Endothelial cell of umbilical vein (primary cell): ENCODE results near the gene HTR7.

Experiments used
- EZH2 ChIP-seq: IDR thresholded peaks from 2 replicates; pipeline ENCODE4 v1.6.1; 2012; ENCODE audit warnings: borderline replicate concordance, low read depth, mild to moderate bottlenecking, moderate library complexity, low read length, inconsistent platforms; ENCODE audit not compliant: severe bottlenecking
- JUN ChIP-seq: IDR thresholded peaks from 2 replicates; pipeline ENCODE4 v1.6.1; 2011; ENCODE audit warnings: borderline replicate concordance, low read depth; ENCODE audit not compliant: insufficient read length, insufficient read depth
- MAX ChIP-seq: IDR thresholded peaks from 2 replicates; pipeline ENCODE4 v1.6.1; 2011; ENCODE audit not compliant: insufficient read depth, insufficient read length
- MYC ChIP-seq: IDR thresholded peaks from one replicate; pipeline ENCODE4 v1.6.1; 2011; ENCODE audit warnings: mild to moderate bottlenecking, low read depth, low read length
- POLR2A ChIP-seq: IDR thresholded peaks from 2 replicates; pipeline ENCODE4 v1.6.1; 2012; ENCODE audit warnings: low read depth, mild to moderate bottlenecking, control low read depth, low read length
- POLR2AphosphoS5 ChIP-seq: IDR thresholded peaks from 2 replicates; pipeline ENCODE4 v1.6.1; 2012; ENCODE audit warnings: low read depth, mild to moderate bottlenecking, control low read depth, low read length, moderate library complexity; ENCODE audit not compliant: insufficient read depth
- TF ChIP-seq, protein P1 (sequence below), 2 donors: IDR thresholded peaks; 1 replicate in 1 of 2; 2 replicates in 1 of 2; pipeline ENCODE4 v1.5.1; 2011; ENCODE audit warnings: low read length in 2 of 2, mild to moderate bottlenecking in 2 of 2, moderate library complexity in 2 of 2, control low read depth in 1 of 2, inconsistent platforms in 1 of 2, low read depth in 1 of 2; ENCODE audit not compliant: insufficient read depth in 1 of 2; ENCODE audit errors: extremely low read depth in 1 of 2

- no peak for TF ChIP-seq POLR2A
- TF ChIP-seq, protein P1, sequence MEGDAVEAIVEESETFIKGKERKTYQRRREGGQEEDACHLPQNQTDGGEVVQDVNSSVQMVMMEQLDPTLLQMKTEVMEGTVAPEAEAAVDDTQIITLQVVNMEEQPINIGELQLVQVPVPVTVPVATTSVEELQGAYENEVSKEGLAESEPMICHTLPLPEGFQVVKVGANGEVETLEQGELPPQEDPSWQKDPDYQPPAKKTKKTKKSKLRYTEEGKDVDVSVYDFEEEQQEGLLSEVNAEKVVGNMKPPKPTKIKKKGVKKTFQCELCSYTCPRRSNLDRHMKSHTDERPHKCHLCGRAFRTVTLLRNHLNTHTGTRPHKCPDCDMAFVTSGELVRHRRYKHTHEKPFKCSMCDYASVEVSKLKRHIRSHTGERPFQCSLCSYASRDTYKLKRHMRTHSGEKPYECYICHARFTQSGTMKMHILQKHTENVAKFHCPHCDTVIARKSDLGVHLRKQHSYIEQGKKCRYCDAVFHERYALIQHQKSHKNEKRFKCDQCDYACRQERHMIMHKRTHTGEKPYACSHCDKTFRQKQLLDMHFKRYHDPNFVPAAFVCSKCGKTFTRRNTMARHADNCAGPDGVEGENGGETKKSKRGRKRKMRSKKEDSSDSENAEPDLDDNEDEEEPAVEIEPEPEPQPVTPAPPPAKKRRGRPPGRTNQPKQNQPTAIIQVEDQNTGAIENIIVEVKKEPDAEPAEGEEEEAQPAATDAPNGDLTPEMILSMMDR (IDR thresholded peaks at IDR 0.05; ENCODE audit: extremely low read depth in 1 of 2, insufficient read depth in 1 of 2, low read depth in 1 of 2, low read length in 2 of 2), result no peak
- no peak for TF ChIP-seq POLR2AphosphoS5
- TF ChIP-seq MAX, result no peak
- no peak for TF ChIP-seq MYC
- no peak for TF ChIP-seq EZH2
- no peak for TF ChIP-seq JUN
Measured at GRCh38 chr10:90855126-90855525, 2.7 kb downstream of the HTR7 start.
